ENCODE results near the gene CDC6.

Gene CDC6

DNA sequence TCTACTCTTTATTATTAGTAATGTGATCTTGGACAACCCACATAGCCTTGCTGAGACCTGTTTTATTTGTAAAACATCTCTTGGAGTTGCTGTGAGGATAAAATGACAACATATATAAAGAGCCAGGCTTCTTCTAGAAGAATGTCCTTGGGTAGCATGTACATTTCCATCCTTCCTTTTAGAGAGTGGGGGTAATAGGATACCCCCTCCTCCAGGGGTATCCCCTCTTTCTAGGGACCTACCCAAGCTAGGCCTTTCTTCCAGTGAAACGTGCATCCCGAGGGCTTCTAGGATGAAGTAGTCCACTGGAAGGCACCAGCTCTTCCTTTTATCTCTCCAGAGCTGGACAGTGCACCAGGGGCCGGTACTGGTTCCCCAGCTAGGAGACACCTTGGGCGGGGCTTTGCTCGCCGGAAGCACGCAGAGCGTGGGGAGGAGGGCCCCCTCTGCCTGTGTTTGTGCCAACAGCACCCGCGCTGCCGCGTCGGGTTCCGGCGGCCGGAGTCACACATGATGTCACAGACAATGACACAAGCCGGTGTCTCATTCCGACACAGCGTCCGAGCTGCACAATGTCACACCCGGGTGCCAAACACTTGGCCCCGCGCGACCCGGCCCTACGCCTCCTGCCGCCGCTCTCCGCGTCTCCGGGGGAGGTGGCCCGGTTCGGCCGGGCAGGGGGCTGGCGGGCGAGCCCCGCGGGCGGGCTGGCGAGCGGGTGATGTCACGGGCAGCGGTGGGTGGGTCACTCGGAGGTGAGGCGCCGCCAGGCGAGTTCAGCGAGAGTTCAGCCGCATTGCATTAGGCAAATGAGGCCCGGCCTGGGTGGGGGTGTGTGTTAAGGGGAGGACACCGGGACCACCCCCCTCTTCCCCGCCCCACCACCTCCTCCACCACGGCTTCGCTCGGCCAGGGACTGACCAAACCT, 53.5 kb downstream of the CDC6 start:
- DNase-seq (ENCODE audit: low spot score): peak; percentile 84

- no peak for DNase-seq (ENCODE audit: low spot score)
These were observed 54.3 kb downstream of the CDC6 start for GRCh38 chr17:40341808-40342503.

GRCh38 chr17:40342504-40343218, 55.0 kb downstream of the CDC6 start:
- DNase-seq (ENCODE audit: low spot score): no peak

DNA sequence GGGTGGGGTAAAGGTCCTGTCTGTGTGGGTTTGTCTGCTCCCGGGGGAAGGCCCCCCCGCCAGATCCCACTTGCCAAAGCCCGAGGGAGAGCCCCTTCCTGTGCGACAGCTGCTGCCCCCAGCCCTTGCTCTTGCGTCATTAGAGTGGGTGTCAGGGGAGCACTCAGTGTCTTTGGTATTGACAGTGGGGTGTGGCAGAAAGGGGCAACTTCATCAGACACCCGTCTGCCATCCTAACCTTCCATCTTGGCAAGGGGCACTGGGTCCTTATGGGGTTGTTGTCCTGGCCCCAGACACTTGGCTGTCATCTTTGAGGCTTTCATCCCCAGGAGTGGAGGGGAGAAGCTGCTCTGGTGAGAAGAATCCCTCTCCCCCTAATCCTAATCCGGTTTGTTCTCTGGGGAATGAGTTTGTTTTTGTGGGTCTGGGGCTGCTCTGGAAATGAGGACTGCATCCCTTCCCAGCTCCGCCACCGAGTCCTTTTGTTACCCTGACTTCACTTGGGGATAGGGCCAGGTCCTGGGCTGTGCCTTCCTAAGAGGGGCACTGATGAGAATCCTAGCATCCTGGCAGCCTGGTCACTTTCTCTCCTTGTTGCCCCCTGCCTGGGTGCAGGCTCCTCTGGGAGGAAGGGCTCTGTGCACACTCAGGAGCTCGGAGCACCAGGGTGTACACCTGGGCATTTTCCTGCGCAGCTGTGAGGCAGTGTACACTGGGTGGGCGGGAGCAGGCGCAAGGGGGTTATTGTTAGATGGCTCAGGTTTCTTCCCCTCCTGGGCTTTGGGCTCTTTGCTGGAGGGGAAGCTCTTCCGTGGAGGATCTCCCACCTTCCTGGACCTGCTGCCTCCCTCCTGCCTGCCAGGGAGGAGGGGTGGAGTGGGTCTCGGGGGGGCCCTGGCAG, 55.8 kb downstream of the CDC6 start:
- DNase-seq (ENCODE audit: low spot score): no peak

GRCh38 chr17:40344421-40345160, 56.9 kb downstream of the CDC6 start:
- DNase-seq (ENCODE audit: low spot score): no peak

- DNase-seq (ENCODE audit: low spot score): no peak
These were observed 57.7 kb downstream of the CDC6 start for GRCh38 chr17:40345161-40345993.

- DNase-seq (ENCODE audit: low spot score): no peak
These were observed 58.5 kb downstream of the CDC6 start for GRCh38 chr17:40345994-40346764.

- no peak for DNase-seq (ENCODE audit: low spot score)
These were observed 59.1 kb downstream of the CDC6 start for GRCh38 chr17:40346765-40347158.

DNA sequence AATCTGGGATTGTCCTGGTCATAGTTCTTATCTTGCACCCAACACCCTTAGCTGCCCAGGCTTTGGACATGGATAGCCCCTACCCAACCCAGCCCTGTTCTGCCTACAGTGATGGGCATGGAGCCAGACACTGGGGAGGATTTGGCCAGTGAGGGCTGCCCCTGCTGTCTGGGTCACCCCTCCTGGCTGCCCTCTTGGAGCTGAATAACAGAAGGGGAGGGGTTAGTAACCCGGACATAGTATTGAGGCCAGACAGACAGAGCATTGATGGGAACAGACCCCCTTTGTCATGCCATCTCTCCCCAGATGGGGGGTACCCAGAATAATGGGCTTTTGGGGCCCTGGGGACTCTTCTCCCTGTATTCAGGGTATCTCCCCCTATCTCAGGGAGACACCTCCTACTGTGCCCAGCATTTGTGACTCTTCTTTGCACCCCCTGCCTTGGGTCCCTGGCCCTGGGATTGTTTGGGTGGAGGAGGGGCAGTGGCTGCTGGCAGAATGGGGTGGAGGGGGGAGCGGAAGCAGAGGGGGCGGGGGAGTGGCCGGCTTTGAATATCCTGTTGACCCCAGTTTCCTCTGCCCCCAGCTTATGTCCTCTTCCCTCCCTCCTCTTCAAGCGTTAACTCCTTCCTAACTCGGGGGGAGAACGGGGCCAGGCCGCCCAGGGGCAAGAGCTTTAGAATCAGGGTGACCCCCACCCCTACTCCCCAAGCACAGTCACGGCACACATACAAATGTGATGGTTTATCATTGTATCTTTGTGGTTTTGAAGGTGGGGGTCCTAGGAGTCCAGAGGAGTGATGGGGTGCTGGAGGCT, 59.8 kb downstream of the CDC6 start:
- no peak for DNase-seq (ENCODE audit: low spot score)

- DNase-seq (ENCODE audit: low spot score): no peak
These were observed 60.4 kb downstream of the CDC6 start for GRCh38 chr17:40348136-40348504.

- DNase-seq (ENCODE audit: low spot score): no peak
These were observed 61.1 kb downstream of the CDC6 start for GRCh38 chr17:40348562-40349476.

GRCh38 chr17:40349477-40349894, 61.8 kb downstream of the CDC6 start:
- DNase-seq (ENCODE audit: low spot score): no peak

DNA sequence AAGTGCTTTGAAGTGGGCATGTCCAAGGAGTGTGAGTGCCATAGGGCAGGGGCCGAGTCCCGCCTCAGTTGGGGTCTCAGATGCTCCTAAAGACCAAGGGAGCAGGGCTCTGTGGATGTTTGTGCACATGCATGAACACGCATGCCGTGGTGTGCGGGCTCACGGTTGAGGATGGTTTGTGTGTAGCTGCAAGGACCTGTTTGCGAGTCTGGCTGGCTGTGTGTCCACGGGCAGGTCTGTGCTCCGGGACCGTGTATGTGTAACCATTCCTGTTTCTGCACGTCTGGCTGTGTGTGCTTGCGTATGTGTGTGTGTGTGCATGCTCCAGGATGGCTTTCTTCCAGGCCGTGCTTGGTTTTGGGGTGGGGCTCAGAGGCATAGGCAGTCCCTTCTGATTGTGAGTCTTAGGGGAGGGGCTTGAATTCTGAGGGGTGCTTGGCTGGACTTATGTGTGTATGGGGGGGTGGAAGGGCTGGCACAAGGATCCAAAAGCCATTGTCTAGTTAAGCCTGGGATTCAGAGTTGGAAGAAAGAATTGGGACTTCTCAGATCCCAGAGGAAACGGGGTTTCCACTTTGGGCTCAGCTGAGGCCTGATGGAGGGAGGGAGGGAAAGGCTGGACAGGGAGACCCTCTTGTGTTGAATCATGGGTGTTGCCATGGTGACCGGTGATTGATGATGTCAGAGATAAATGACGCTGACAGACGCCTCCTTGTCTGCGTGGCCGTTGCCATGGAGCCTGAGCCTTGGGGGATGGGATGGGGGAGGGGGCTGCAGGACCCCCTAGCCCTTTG, 62.4 kb downstream of the CDC6 start:
- DNase-seq (ENCODE audit: low spot score): no peak

GRCh38 chr17:40350689-40351358, 63.1 kb downstream of the CDC6 start:
- DNase-seq (ENCODE audit: low spot score): no peak

DNA sequence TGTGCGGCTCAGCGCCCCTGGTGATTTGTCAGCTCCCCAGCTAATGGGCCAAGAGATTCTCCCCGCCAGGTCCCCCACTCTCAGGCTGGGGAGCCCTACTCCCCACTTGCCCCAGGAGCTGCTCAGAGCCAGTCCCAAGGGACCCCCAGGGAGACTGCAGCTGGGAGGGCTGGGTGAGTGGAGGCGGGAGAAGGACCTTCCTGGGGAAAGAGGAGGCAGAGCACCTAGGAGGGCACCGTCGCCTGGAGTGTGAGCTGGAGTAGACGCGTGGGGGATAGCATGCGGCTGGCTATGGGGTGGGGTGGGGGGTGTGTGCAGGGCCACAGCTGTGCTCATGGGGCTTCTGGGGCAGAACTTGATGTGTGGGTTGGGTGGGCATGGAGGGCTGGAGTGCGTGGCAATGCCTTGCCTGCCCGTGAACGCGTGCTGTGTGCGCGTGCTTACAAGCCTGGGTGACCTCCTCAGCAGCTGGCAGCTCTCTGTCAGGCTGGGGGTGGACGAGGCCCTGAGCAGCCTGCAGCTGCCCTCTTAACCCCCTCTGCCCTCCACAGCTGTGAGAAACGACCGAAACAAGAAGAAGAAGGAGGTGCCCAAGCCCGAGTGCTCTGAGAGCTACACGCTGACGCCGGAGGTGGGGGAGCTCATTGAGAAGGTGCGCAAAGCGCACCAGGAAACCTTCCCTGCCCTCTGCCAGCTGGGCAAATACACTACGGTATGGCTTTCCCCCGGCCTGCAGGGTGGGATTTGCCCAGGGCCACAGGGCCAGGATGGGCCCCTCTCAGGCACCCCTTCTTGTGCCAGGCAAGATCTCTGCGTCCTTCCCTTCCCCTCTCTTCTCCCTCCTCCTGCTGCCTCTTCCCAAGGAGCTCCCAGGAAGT, 63.9 kb downstream of the CDC6 start:
- no peak for DNase-seq (ENCODE audit: low spot score)

Measured in CD4-positive, alpha-beta T cell treated with Interleukin-6 at 100 ng/mL for 8 hours (primary cell).